ENCODE data around the gene SS18L1.

SS18L1 gene

GRCh38 chr20:62157387-62158087 lies 14.0 kb downstream of the SS18L1 start:
- no peak for DNase-seq

GRCh38 chr20:62158088-62158400 lies 14.5 kb downstream of the SS18L1 start:
- no peak for DNase-seq

GRCh38 chr20:62158541-62158940 lies 15.0 kb downstream of the SS18L1 start:
- no peak for DNase-seq

- DNase-seq: no peak
Observed at GRCh38 chr20:62159052-62159451, 15.5 kb downstream of the SS18L1 start.

- no peak for DNase-seq
Observed at GRCh38 chr20:62159839-62160238, 16.3 kb downstream of the SS18L1 start.

- DNase-seq: no peak
Observed at GRCh38 chr20:62160253-62160652, 16.7 kb downstream of the SS18L1 start.

GRCh38 chr20:62160876-62161275 lies 17.3 kb downstream of the SS18L1 start:
- DNase-seq: no peak

GRCh38 chr20:62161347-62161746 lies 17.8 kb downstream of the SS18L1 start:
- no peak for DNase-seq

GRCh38 chr20:62162765-62163484 lies 19.4 kb downstream of the SS18L1 start:
- DNase-seq: no peak

- no peak for DNase-seq
Observed at GRCh38 chr20:62163485-62163865, 19.9 kb downstream of the SS18L1 start.

GRCh38 chr20:62163986-62164762 lies 20.6 kb downstream of the SS18L1 start:
- no peak for DNase-seq

GRCh38 chr20:62164879-62165761 lies 21.6 kb downstream of the SS18L1 start:
- DNase-seq: no peak

GRCh38 chr20:62165762-62166399 lies 22.3 kb downstream of the SS18L1 start:
- DNase-seq: no peak

- DNase-seq: no peak
Observed at GRCh38 chr20:62167474-62167873, 23.9 kb downstream of the SS18L1 start.

GRCh38 chr20:62168061-62168460 lies 24.5 kb downstream of the SS18L1 start:
- DNase-seq: no peak

- no peak for DNase-seq
Observed at GRCh38 chr20:62168890-62169435, 25.4 kb downstream of the SS18L1 start.

GRCh38 chr20:62170536-62170935 lies 27.0 kb downstream of the SS18L1 start:
- DNase-seq: no peak

GRCh38 chr20:62171245-62171644 lies 27.7 kb downstream of the SS18L1 start:
- no peak for DNase-seq

- no peak for DNase-seq
Observed at GRCh38 chr20:62172666-62173065, 29.1 kb downstream of the SS18L1 start.

GRCh38 chr20:62174021-62174804 lies 30.6 kb downstream of the SS18L1 start:
- DNase-seq: no peak
